HEK293T (cell line): Measurements from ENCODE around the gene PGS1.

Experiments used
- CTCF ChIA-PET: fragments of 350-600 bp; formaldehyde crosslinking; extraction: SDS; loops from one replicate; lab custom pipeline; 2021; ENCODE audit warnings: antibody characterized with exemption, inconsistent platforms; lab: Yijun Ruan, JAX
- POLR2A ChIA-PET: fragments of 350-600 bp; formaldehyde crosslinking; extraction: SDS; loops from one replicate; lab custom pipeline; 2020; ENCODE audit warnings: antibody characterized with exemption, inconsistent platforms; lab: Yijun Ruan, JAX
- DNase-seq: peaks from one replicate; pipeline ENCODE4 v3.0.0; 2012; ENCODE audit warnings: mixed read lengths; ENCODE audit errors: extremely low spot score
- ARNT ChIP-seq: fragments of 450-650 bp; IDR thresholded peaks from 2 replicates; pipeline ENCODE4 v1.6.1; 2017; ENCODE audit warnings: mild to moderate bottlenecking
- BHLHE40 ChIP-seq: fragments of 450-650 bp; IDR thresholded peaks from 2 replicates; pipeline ENCODE4 v1.6.1; 2016; ENCODE audit warnings: mild to moderate bottlenecking, moderate library complexity, borderline replicate concordance
- CTBP1 ChIP-seq: fragments of 450-650 bp; IDR thresholded peaks from 2 replicates; pipeline ENCODE4 v1.6.1; 2016; ENCODE audit warnings: borderline replicate concordance
- ELF4 ChIP-seq: fragments of 450-650 bp; IDR thresholded peaks from 2 replicates; pipeline ENCODE4 v1.6.1; 2017; ENCODE audit warnings: antibody characterized with exemption
- FOXA1 ChIP-seq: fragments of 450-650 bp; IDR thresholded peaks from 2 replicates; pipeline ENCODE4 v1.6.1; 2016; ENCODE audit warnings: mild to moderate bottlenecking
- FOXK2 ChIP-seq: fragments of 450-650 bp; IDR thresholded peaks from 2 replicates; pipeline ENCODE4 v1.6.1; 2016; ENCODE audit warnings: mild to moderate bottlenecking
- FOXM1 ChIP-seq: fragments of 450-650 bp; IDR thresholded peaks from 2 replicates; pipeline ENCODE4 v1.6.1; 2017; ENCODE audit warnings: mild to moderate bottlenecking, borderline replicate concordance
- HDGF ChIP-seq: fragments of 450-650 bp; IDR thresholded peaks from 2 replicates; pipeline ENCODE4 v1.6.1; 2017; ENCODE audit warnings: antibody characterized with exemption, borderline replicate concordance
- L3MBTL2 ChIP-seq: fragments of 450-650 bp; conservative IDR thresholded peaks from 2 replicates; pipeline ENCODE4 v1.6.1; 2016; ENCODE audit warnings: mild to moderate bottlenecking
- LEF1 ChIP-seq: fragments of 450-650 bp; IDR thresholded peaks from 2 replicates; pipeline ENCODE4 v1.6.1; 2017; ENCODE audit warnings: mild to moderate bottlenecking, borderline replicate concordance
- NFRKB ChIP-seq: fragments of 450-650 bp; IDR thresholded peaks from 2 replicates; pipeline ENCODE4 v1.6.1; 2016; ENCODE audit warnings: mild to moderate bottlenecking, moderate library complexity
- SP1 ChIP-seq: fragments of 450-650 bp; IDR thresholded peaks from 2 replicates; pipeline ENCODE4 v1.6.1; 2017
- SUZ12 ChIP-seq: fragments of 450-650 bp; IDR thresholded peaks from 2 replicates; pipeline ENCODE4 v1.6.1; 2016; ENCODE audit warnings: mild to moderate bottlenecking
- TARDBP ChIP-seq: fragments of 450-650 bp; IDR thresholded peaks from 2 replicates; pipeline ENCODE4 v1.6.1; 2016
- ZNF384 ChIP-seq: fragments of 450-650 bp; IDR thresholded peaks from 2 replicates; pipeline ENCODE4 v1.6.1; 2016
- TF ChIP-seq, protein P1 (sequence below): fragments of 450-650 bp; IDR thresholded peaks from 2 replicates; pipeline ENCODE4 v1.6.1; 2016

PGS1 gene

GRCh38 chr17:78360371-78361224 is 17.9 kb upstream of the PGS1 start:
- CTCF ChIA-PET: interaction anchor here (0.5 to 1.9 kb wide), 13 partner anchors 12 to 72 kb away, joined by 3 to 8 read pairs (median 4); no protein-coding TSS in a partner anchor
- DNase-seq: peak; percentile 96
- TF ChIP-seq NFRKB (no peak), ELF4 (no peak), FOXM1 (no peak), BHLHE40 (no peak), HDGF (no peak), L3MBTL2 (no peak; the same call in 1 of the 2 replicates), FOXA1 (no peak), SUZ12 (no peak), LEF1 (no peak), FOXK2 (no peak), SP1 (no peak), ZNF384 (no peak), CTBP1 (no peak), TARDBP (no peak), ARNT (no peak)
- TF ChIP-seq, protein P1, sequence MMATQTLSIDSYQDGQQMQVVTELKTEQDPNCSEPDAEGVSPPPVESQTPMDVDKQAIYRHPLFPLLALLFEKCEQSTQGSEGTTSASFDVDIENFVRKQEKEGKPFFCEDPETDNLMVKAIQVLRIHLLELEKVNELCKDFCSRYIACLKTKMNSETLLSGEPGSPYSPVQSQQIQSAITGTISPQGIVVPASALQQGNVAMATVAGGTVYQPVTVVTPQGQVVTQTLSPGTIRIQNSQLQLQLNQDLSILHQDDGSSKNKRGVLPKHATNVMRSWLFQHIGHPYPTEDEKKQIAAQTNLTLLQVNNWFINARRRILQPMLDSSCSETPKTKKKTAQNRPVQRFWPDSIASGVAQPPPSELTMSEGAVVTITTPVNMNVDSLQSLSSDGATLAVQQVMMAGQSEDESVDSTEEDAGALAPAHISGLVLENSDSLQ: no peak
- POLR2A ChIA-PET: interaction anchor here (1.0 to 1.6 kb wide), 2 partner anchors 9 to 18 kb away, joined by 4 to 6 read pairs; partner anchors contain the start of gene PGS1

- TF ChIP-seq ZNF384: no peak
- no peak for TF ChIP-seq CTBP1
- no peak for TF ChIP-seq NFRKB
- TF ChIP-seq ELF4: no peak
- ChIA-PET POLR2A (interaction anchor here (1.0 to 1.6 kb wide), 2 partner anchors 9 to 17 kb away, joined by 4 to 6 read pairs; partner anchors contain the start of gene PGS1), CTCF (interaction anchor here (0.9 to 1.9 kb wide), 11 partner anchors 12 to 73 kb away, joined by 3 to 8 read pairs (median 5); no protein-coding TSS in a partner anchor)
- DNase-seq: no peak
Observed at GRCh38 chr17:78361225-78361701, 17.2 kb upstream of the PGS1 start.

GRCh38 chr17:78362232-78362631 is 16.2 kb upstream of the PGS1 start:
- ChIA-PET POLR2A (no interaction called here), CTCF (interaction anchor here (0.6 kb wide), 2 partner anchors 50 to 74 kb away, joined by 3 to 7 read pairs; no protein-coding TSS in a partner anchor)
- TF ChIP-seq CTBP1: no peak
- TF ChIP-seq TARDBP: no peak
- no peak for TF ChIP-seq NFRKB
- TF ChIP-seq SP1: no peak
- TF ChIP-seq ARNT: no peak
- TF ChIP-seq L3MBTL2: no peak
- no peak for TF ChIP-seq HDGF
- TF ChIP-seq FOXA1: no peak
- TF ChIP-seq LEF1: no peak
- TF ChIP-seq FOXK2: no peak
- TF ChIP-seq ZNF384: no peak
- no peak for TF ChIP-seq ELF4
- DNase-seq: no peak

GRCh38 chr17:78362671-78363070 is 15.8 kb upstream of the PGS1 start:
- TF ChIP-seq ZNF384 (no peak), NFRKB (no peak), L3MBTL2 (no peak), FOXM1 (no peak), SUZ12 (no peak), CTBP1 (no peak), ELF4 (no peak), BHLHE40 (no peak), SP1 (no peak), FOXA1 (no peak), HDGF (no peak), LEF1 (no peak), TARDBP (no peak), ARNT (no peak)
- TF ChIP-seq, protein P1: no peak
- ChIA-PET POLR2A (interaction anchor here (1.7 kb wide), 1 partner anchor 10 kb away, joined by 4 read pairs; no protein-coding TSS in a partner anchor), CTCF (interaction anchor here (0.6 to 2.0 kb wide), 4 partner anchors 50 to 75 kb away, joined by 3 to 7 read pairs (median 5); no protein-coding TSS in a partner anchor)
- no peak for DNase-seq

- ChIA-PET POLR2A (interaction anchor here (0.8 to 1.7 kb wide), 3 partner anchors 8 to 52 kb away, joined by 3 to 5 read pairs (median 4); partner anchors contain the start of gene PGS1), CTCF (interaction anchor here (0.8 to 2.0 kb wide), 3 partner anchors 9 to 57 kb away, joined by 4 to 7 read pairs (median 4); no protein-coding TSS in a partner anchor)
- TF ChIP-seq ELF4 (no peak), ARNT (no peak), LEF1 (no peak), SP1 (no peak), HDGF (no peak), L3MBTL2 (no peak), SUZ12 (no peak), BHLHE40 (no peak), FOXK2 (no peak), ZNF384 (no peak), NFRKB (no peak), FOXM1 (no peak)
- TF ChIP-seq, protein P1: no peak
- DNase-seq: no peak
Observed at GRCh38 chr17:78364436-78365281, 13.8 kb upstream of the PGS1 start.
